ENCODE measurements around the gene NPAS3.

GRCh38 chr14:33692762-33693161, 754.1 kb downstream of the NPAS3 start:
- no peak for TF ChIP-seq CTCF (IDR thresholded peaks at IDR 0.05; ENCODE audit: borderline replicate concordance, extremely low read depth, low read length, poor library complexity, severe bottlenecking)
- no peak for TF ChIP-seq EZH2 (IDR thresholded peaks at IDR 0.05; ENCODE audit: borderline replicate concordance, low read depth, low read length, severe bottlenecking)

All from DND-41 (cell line).